ENCODE results near the gene RGS12.

DNA sequence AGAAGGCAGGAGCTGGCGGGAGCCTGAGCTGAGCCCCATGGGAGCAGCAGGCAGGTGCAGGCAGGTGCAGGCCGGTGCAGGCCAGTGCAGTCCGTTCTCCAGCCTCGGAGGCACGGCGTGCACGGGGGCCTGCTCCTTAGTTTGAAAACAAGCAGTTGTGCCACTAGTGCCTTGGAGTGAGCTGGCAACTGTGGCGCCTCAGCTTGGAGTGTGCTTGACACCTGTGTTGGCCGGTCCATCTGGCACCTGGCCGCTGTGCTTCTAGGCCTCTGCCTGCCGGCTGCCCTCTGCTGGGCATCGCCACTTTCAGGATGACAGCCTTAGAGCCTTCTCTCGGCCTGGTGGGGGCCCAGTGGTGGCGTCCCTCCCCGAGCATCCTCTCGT, 47.9 kb downstream of the RGS12 start:
- TF ChIP-seq CTCF (conservative IDR thresholded peaks at IDR 0.05), result no peak
- no peak for TF ChIP-seq EZH2 (IDR thresholded peaks at IDR 0.05; ENCODE audit: low read depth)

Measured in PC-9 (cell line).